ENCODE results near the gene CCNI.

DNA sequence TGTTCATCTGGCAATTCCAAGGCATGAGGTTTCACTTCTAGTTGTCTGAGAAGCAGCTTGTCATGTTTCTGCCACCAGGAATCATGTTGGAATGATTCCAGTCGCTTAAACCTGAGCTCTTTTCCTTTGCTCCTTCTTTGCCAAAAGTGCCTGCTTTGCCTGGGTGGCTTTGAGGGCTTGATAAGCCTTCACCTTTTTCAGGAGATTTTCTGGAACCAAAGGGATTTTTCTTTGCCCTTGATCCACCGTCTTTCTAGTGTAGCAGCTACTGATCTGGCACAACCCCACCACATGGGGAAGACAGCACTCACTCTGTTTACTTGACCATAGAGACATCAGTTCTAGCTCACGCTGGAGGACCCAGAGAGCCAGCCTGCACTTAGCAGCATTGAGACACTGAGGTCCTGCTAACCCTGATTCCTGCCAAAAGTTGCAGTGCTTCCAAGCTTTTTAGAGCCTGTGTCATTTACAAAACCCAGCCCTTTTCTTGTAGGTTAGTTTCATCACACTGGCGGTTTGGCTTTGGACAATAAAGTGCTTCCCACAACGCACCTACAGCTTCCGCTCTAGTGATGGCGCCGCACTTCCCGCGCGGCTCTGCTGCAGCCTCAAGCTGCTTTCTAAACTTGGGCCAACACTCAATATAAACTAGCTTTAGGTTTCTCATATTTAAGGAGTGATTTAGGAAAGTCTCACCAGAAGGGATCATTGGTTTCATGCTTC is 7.3 kb upstream of the CCNI start:
- TF ChIP-seq CTCF (IDR thresholded peaks at IDR 0.05): no peak
- TF ChIP-seq POLR2AphosphoS5 (IDR thresholded peaks at IDR 0.05): no peak
- TF ChIP-seq POLR2A (IDR thresholded peaks at IDR 0.05): no peak
